Activated T-cell treated with anti-CD3 and anti-CD28 coated beads, Interleukin-2, amount 50 U/mL, for 4 hours (primary cell): Measurements from ENCODE around the gene MARS1. TPM values are rescaled to one million over a fixed set of nuclear protein-coding genes. Genes with fewer than 3 reads are reported as not detected.
"Not testable (repeated sequence)": the region's sequence is repeated elsewhere in the genome, so short reads cannot be mapped to it uniquely, and the experiment has no call there.

Source experiments
- ATAC-seq, 2 donors: fragments of 200-7000 bp; cut with Tn5 transposase; one replicate each; pipeline ENCODE4 v1.10.0; 2021
- DNase-seq: peaks from one replicate; pipeline ENCODE4 v3.0.0-alpha.2; 2020
- H3K27me3 Mint-ChIP-seq: one replicate; pipeline ENCODE4 v1.8.0; 2021; ENCODE audit warnings: low read depth, mixed read lengths
- H3K36me3 Mint-ChIP-seq: one replicate; pipeline ENCODE4 v1.8.0; 2022; ENCODE audit warnings: mixed read lengths; ENCODE audit not compliant: insufficient read depth
- H3K4me1 Mint-ChIP-seq: one replicate; pipeline ENCODE4 v1.8.0; 2021; ENCODE audit warnings: low read depth, mixed read lengths
- H3K4me3 Mint-ChIP-seq: one replicate; pipeline ENCODE4 v1.8.0; 2021; ENCODE audit warnings: mild to moderate bottlenecking, moderate library complexity, mixed read lengths
- H3K9me3 Mint-ChIP-seq: one replicate; pipeline ENCODE4 v1.8.0; 2021; ENCODE audit warnings: mixed read lengths
- total RNA-seq, 3 donors: library from RNA; stranded (reverse); gene quantifications; one replicate each; pipeline ENCODE4 v1.2.1, GENCODE V29; 2021

Gene MARS1
- 100 to 1,000 TPM; 505 to 565 (median 534) TPM for total RNA-seq

DNA sequence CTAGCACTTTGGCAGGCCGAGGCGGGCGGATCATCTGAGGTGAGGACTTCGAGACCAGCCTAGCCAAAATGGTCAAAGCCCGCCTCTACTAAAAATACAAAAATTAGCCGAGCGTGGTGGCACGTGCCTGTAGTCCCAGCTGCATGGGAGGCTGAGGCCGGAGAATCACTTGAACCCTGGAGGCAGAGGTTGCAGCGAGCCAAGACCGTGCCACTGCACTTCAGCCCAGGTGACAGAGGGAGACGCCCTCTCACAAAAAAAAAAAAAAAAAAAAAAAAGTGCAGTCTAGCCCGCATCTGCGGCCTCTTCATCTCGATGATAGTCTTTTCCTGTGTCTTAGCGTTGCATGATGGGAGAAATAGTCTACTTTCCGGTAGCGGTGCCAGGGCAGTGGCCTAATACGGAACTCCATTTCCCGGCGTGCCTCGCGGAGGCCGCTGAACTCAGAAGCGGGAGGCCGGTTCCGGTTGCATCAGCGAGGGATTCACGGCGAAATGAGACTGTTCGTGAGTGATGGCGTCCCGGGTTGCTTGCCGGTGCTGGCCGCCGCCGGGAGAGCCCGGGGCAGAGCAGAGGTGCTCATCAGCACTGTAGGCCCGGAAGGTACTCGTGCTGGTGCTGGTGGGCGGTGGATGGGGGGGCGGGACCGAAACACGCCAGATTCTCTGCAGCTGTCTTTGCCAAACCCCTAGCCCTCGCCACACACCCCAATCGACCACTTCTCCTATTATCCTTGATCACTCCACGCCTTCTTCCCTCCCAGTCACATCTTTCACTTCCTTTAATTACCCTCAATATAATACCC, at the start of gene MARS1:
MARS1 (plus strand) TSS at position 472 of the 805 bp plus-strand sequence; CDS start at position 495, 23 bp downstream.
- Mint-ChIP-seq H3K9me3 (no peaks in the 10 kb centered on the region), H3K4me1 (peaks cover 35% of the 10 kb centered on the region), H3K27me3 (no peaks in the 10 kb centered on the region), H3K4me3 (peak within 1 kb of the TSS; percentile 98), H3K36me3 (peaks cover 33% of the 10 kb centered on the region)
- peak; percentile 98 to 99 for ATAC-seq
- DNase-seq, result peak; percentile 87

DNA sequence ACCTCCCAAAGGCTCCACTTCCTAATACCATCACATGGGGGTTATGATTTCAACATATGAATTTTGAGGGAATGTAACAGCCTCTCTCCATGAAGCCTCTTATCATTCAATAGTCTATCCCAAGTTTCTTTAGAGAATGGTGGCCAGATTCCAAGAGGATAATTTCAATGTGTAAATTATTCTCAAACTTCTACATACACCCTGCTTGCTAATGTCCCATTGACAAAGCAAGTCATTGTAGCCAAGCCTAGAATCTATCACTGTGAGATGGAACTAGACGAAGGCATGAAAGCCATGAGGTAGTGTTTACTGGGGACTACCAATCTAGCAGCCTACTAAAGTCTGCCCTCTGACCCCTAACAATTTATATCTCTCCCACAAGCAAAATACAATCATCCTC, 49.5 kb upstream of the MARS1 start:
- H3K4me1 Mint-ChIP-seq, result peaks cover 4% of the 10 kb centered on the region
- DNase-seq (no peak), ATAC-seq (no peak)
- no peak overlapping the region for H3K4me3 Mint-ChIP-seq
- no peaks in the 10 kb centered on the region for H3K36me3 Mint-ChIP-seq
- peaks cover 5% of the 10 kb centered on the region for H3K9me3 Mint-ChIP-seq
- H3K27me3 Mint-ChIP-seq, result no peaks in the 10 kb centered on the region

DNA sequence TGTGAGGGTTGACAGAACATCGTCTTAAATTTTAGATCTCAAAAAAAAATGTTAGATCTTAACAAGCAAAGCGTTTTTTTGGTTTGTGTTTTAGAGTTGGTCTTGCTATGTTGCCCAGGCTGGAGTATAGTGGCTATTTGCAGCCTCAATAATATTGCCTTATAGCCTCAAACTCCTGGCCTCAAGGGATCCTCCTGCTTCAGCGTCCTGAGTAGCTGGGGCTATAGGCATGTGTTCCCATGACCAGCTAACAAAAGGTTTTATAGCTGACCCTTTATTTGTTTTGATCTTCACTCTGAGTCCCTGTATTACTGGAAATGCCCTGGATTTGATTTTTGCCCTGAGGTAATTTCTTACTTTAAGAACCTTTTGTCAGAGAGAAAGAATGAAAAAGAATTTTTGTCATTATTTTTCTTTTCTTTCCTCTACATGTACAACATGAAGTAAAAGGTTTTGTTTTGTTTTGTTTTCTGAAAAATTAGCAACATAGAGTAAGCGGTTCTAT, 48.1 kb upstream of the MARS1 start:
- no peak for ATAC-seq
- no peak for DNase-seq
- no peaks in the 10 kb centered on the region for H3K36me3 Mint-ChIP-seq
- no peak overlapping the region for H3K4me3 Mint-ChIP-seq
- H3K9me3 Mint-ChIP-seq, result peaks cover 5% of the 10 kb centered on the region
- H3K4me1 Mint-ChIP-seq, result peaks cover 4% of the 10 kb centered on the region
- H3K27me3 Mint-ChIP-seq, result no peaks in the 10 kb centered on the region

DNA sequence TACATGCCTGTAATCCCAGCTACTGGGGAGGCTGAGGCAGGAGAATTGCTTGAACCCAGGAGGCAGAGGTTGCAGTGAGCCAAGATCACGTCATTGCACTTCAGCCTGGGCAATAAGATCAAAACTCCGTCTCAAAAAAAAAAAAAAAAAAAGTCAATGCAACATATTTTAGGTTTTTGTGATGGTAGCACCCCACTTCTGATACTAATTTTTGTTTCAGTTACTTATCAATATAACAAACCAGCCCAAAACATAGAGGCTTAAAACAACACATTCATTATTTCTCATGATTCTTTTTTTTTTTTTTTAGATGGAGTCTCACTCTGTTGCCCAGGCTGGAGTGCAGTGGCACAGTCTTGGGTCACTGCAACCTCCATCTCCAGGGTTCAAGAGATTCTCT, 46.5 kb upstream of the MARS1 start:
- not testable (repeated sequence) for H3K9me3 Mint-ChIP-seq, H3K27me3 Mint-ChIP-seq

DNA sequence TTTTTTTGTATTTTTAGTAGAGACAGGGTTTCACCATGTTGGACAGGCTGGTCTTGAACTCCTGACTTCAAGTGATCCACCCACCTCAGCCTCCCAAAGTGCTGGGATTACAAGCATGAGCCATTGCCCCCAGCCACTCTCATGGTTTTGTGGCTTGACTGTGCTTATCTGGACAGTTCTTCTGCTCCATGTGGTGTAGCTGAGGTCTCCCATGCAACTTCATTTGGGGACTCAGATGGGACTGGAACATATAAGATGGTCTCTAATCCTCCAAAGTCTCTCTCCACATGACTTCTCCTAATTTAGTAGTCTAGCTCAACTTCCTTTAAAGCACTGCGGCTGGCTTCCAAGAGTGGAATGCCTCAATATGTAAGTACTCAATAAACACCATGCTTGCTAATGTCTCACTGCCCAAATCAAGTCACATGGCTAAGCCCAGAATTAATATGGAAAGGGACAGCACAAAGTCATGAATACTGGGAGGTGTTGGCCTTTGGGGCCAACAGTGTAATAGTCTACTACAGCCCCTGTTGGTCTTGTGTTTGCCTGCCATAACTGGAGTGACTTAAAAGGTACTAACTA, 45.9 kb upstream of the MARS1 start:
- Mint-ChIP-seq H3K4me1 (no peaks in the 10 kb centered on the region), H3K27me3 (no peaks in the 10 kb centered on the region), H3K4me3 (no peak overlapping the region), H3K36me3 (no peaks in the 10 kb centered on the region), H3K9me3 (peaks cover 5% of the 10 kb centered on the region)
- no peak for ATAC-seq
- no peak for DNase-seq

More for the DNA sequence above, 46.5 kb upstream of the MARS1 start:
- H3K36me3 Mint-ChIP-seq, H3K4me1 Mint-ChIP-seq, ATAC-seq, DNase-seq, H3K4me3 Mint-ChIP-seq: not testable (repeated sequence)

DNA sequence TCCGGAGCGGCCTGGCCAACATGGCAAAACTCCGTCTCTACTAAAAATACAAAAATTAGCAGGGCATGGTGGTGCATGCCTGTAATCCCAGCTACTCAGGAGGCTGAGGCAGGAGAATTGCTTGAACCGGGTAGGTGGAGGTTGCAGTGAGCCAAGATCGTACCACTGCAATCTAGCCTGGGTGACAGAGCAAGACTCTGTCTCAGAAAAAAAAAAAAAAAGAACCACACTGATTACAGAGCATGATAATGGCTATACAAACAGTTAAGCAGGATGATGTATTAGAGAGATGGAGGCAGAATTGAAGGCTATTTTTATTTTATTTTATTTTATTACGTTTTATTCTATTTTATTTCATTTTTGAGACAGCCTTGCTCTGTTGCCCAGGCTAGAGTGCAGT, 43.5 kb upstream of the MARS1 start:
- H3K27me3 Mint-ChIP-seq, DNase-seq, ATAC-seq, H3K36me3 Mint-ChIP-seq, H3K4me1 Mint-ChIP-seq, H3K4me3 Mint-ChIP-seq, H3K9me3 Mint-ChIP-seq: not testable (repeated sequence)

DNA sequence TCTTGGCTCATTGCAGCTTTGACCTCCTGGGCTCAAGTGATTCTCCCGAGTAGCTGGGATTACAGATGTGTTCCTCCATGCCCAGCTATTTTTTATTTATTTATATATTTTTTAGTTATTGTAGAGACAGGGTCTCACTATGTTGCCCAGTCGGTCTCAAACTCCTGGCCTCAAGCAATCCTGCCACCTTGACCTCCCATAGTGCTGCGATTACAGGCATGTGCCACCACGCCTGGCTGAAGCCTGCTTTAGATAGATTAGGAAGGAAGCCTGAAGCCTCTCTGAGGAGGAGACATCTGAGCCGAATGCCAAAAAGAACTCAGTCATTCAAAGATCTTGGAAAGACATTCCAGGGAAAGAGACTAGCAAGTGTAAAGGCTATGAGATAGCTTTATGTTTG, 43.1 kb upstream of the MARS1 start:
- Mint-ChIP-seq H3K4me3 (no peak overlapping the region), H3K27me3 (no peaks in the 10 kb centered on the region), H3K9me3 (peaks cover 5% of the 10 kb centered on the region), H3K4me1 (no peaks in the 10 kb centered on the region), H3K36me3 (no peaks in the 10 kb centered on the region)
- no peak for ATAC-seq
- DNase-seq, result no peak

DNA sequence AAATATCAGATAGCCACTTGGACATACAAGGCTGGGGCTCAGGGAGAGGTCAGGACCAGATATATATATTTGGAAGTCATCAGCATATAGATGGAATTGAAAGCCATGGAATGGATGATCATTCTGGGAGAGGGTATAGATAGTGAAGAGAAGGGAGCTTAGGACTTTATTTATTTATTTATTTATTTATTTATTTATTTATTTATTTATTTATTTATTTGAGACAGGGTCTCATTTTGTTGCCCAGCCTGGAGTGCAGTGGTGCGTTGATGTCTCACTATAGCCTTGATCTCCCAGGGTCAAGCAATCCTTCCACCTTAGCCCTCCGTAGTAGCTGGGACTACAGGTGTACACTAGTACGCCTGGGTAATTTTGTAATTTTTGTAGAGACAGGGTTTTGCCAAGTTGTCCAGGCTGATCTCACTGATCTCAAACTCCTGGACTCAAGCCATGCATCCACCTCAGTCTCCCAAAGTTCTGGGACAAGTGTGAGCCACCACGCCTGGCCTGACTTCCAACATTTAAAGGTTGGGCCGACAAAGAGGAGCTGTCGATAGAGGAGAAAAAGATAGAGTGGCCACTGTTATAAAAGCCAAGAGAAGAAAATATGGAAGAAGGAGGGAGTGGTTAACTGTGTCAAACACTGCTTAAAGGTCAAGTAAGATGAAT, 41.4 kb upstream of the MARS1 start:
- Mint-ChIP-seq H3K4me3 (no peak overlapping the region), H3K9me3 (peaks cover 5% of the 10 kb centered on the region), H3K4me1 (no peaks in the 10 kb centered on the region), H3K36me3 (no peaks in the 10 kb centered on the region), H3K27me3 (no peaks in the 10 kb centered on the region)
- DNase-seq (no peak), ATAC-seq (no peak)

DNA sequence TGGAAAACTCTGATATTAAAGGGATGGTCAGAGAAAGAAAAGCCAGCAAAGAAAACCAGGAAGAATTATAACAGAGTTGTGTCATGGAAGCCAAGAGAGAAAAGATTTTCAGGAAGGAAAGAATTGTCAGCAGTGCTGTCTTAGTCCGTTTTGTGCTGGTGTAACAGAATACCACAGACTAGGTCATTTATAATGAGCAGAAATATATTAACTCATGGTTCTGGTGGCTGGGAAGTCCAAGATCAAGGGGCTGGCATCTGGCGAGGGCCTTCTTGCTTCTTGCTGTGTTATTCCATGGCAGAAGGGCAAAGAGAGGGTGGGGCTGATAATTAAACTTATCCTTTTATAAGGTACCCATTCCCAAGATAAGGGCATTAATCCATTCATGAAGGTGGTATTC, 39.2 kb upstream of the MARS1 start:
- H3K4me1 Mint-ChIP-seq, result peaks cover 3% of the 10 kb centered on the region
- H3K36me3 Mint-ChIP-seq, result no peaks in the 10 kb centered on the region
- ATAC-seq (no peak), DNase-seq (no peak)
- H3K4me3 Mint-ChIP-seq, result no peak overlapping the region
- peaks cover 6% of the 10 kb centered on the region for H3K27me3 Mint-ChIP-seq
- no peaks in the 10 kb centered on the region for H3K9me3 Mint-ChIP-seq

DNA sequence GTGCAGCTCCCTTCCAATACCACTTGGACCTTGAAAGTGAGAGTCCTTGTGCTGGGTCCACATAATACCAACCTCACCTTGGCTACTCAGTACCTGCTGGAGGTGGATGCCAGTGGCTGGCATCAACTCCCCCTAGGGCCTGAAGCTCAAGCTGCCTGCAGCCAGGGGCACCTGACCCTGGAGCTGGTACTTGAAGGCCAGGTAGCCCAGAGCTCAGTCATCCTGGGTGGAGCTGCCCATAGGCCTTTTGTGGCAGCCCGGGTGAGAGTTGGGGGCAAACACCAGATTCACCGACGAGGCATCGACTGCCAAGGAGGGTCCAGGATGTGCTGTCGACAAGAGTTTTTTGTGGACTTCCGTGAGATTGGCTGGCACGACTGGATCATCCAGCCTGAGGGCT, 38.5 kb upstream of the MARS1 start:
- Mint-ChIP-seq H3K36me3 (no peaks in the 10 kb centered on the region), H3K27me3 (peaks cover 6% of the 10 kb centered on the region), H3K4me1 (peaks cover 3% of the 10 kb centered on the region), H3K9me3 (no peaks in the 10 kb centered on the region), H3K4me3 (no peak overlapping the region)
- ATAC-seq (no peak), DNase-seq (no peak)

DNA sequence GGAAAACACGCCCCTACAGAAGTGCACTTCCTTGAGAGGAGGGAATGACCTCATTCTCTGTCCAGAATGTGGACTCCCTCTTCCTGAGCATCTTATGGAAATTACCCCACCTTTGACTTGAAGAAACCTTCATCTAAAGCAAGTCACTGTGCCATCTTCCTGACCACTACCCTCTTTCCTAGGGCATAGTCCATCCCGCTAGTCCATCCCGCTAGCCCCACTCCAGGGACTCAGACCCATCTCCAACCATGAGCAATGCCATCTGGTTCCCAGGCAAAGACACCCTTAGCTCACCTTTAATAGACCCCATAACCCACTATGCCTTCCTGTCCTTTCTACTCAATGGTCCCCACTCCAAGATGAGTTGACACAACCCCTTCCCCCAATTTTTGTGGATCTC, 37.8 kb upstream of the MARS1 start:
- H3K4me1 Mint-ChIP-seq, result peaks cover 3% of the 10 kb centered on the region
- H3K27me3 Mint-ChIP-seq, result peaks cover 6% of the 10 kb centered on the region
- H3K36me3 Mint-ChIP-seq, result no peaks in the 10 kb centered on the region
- no peaks in the 10 kb centered on the region for H3K9me3 Mint-ChIP-seq
- H3K4me3 Mint-ChIP-seq, result no peak overlapping the region
- DNase-seq (no peak), ATAC-seq (no peak)

DNA sequence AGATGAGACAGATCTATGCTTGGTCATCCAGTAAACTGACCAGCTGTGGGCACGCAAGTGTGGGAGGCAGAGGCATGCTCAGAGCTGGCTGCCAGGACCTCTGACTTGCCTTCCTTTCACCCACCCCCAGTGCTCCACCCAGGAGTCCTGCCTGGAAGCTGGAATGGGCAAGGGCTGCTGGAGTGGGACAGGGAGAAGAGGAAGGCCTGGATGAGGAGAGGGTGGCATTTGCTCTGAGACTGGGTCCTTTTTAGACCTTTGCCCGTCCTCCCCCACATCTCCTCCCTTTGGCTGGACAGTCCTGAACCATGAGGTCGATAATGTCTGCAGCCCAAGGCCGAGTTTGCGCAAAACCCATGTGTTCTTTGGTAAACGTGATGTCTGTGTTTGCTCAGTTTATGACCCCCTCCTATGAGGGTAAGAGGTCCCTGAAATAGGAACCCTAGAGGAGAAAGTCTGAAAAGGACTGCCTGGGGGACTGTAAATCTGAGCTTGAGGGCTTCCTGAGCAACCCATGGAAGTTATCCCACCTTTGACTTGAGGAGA, 36.6 kb upstream of the MARS1 start:
- H3K4me1 Mint-ChIP-seq, result peaks cover 7% of the 10 kb centered on the region
- DNase-seq, result no peak
- ATAC-seq, result no peak
- no peaks in the 10 kb centered on the region for H3K9me3 Mint-ChIP-seq
- no peak overlapping the region for H3K4me3 Mint-ChIP-seq
- H3K27me3 Mint-ChIP-seq, result peaks cover 6% of the 10 kb centered on the region
- no peaks in the 10 kb centered on the region for H3K36me3 Mint-ChIP-seq

DNA sequence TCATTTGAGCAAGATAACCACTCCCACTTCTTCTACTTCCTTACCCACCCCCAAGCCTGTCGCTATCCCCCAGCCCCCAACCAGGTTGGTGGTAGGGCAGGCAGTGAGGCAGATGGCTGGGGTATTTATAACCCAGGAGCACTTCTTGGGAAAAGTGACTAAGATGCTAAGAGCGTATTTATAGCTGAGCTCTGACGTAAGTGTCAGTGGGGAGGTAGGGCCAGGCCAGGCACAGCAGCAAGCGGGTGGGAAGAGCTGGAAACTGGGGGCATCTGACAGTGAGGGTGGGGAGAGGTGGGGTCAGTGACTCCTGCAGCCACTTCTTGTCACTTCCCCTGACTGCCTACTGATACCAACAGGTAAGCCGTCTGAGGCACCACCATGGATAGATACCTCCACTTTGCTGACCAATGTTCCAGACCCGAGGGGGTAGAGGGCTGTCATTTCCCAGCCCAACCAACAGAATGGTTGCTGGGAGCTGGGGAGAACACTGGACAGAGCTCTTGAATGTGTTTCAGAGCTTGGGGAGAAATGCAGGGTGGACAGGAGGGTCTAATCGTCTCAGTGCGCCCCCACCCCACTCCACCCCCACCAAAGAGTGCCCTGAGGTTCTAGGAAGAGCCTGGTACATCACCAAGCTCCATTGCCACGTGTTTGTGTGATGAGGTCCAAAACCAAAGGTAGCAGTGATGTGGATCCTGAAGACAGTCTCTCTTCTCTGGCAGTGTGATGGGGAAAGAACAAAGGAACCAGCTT, 35.5 kb upstream of the MARS1 start:
- Mint-ChIP-seq H3K9me3 (no peaks in the 10 kb centered on the region), H3K36me3 (no peaks in the 10 kb centered on the region), H3K4me1 (peaks cover 7% of the 10 kb centered on the region), H3K27me3 (peaks cover 6% of the 10 kb centered on the region), H3K4me3 (no peak overlapping the region)
- no peak for DNase-seq
- ATAC-seq, result peak; percentile 60 to 64

DNA sequence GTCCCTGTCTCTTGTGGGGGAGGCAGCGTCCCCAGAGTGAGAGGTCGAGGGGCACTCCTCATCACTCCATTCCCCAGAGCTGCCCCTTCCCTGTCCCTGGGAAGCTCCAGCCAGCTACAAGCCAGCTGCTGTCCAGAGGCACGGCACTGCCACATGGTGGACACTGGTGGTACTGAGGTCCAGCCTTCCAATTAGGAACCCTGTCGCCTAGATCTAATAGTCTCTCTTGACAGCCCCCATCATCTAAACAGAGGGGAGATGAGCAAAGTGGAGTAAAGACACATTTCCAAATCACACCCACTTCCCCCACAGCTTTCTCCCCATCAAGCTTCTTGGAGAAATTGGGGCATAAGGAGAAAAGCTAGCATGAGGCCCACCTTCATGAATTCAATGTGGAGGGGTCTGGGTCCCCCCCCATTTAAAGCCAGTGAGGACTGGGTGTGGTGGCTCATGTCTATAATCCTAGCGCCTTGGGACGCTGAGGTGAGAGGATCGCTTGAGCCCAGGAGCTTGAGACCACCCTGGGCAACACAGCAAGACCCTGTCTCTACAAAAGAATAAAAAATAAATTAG, 34.8 kb upstream of the MARS1 start:
- Mint-ChIP-seq H3K4me3 (no peak overlapping the region), H3K36me3 (no peaks in the 10 kb centered on the region), H3K9me3 (no peaks in the 10 kb centered on the region), H3K27me3 (peaks cover 6% of the 10 kb centered on the region), H3K4me1 (peaks cover 7% of the 10 kb centered on the region)
- ATAC-seq (peak in 1 of 2 donors; percentile 53), DNase-seq (no peak)
